Measurements from ENCODE around the gene LRCH1. TPM values are rescaled to one million over a fixed set of nuclear protein-coding genes. Genes with fewer than 3 reads are reported as not detected.

The LRCH1 gene
- total and polyA plus RNA-seq, 2 of the 4 experiments (the other 2 are of a cell fraction), result 7.0 to 8.8 TPM

- Histone ChIP-seq H3K56ac (ENCODE audit: extremely low read depth, insufficient read depth, low read length) (no peak overlapping the region), H2AK9ac (replicated peaks; ENCODE audit: low read depth, low read length, poor library complexity) (no peak overlapping the region), H3K9me3 (ENCODE audit: control insufficient read depth, insufficient read depth, low read length) (no peaks in the 10 kb centered on the region), H4K20me1 (ENCODE audit: insufficient read depth, low read length) (no peaks in the 10 kb centered on the region), H3K4me2 (ENCODE audit: low read depth, low read length) (no peak overlapping the region), H4K5ac (ENCODE audit: low read depth, low read length) (no peak overlapping the region), H3K79me1 (ENCODE audit: low read depth in 1 of 2, low read length in 2 of 2) (no peaks in the 10 kb centered on the region), H3K27me3 (ENCODE audit: control insufficient read depth, insufficient read depth, low read length) (no peaks in the 10 kb centered on the region), H4K91ac (ENCODE audit: insufficient read depth, low read depth, low read length) (no peak overlapping the region), H3K23ac (ENCODE audit: low read depth, low read length) (no peak overlapping the region), H2AFZ (replicated peaks; ENCODE audit: low read length, poor library complexity) (no peak overlapping the region), H4K8ac (ENCODE audit: low read depth in 2 of 2, low read length in 2 of 2) (no peak overlapping the region), H2AK5ac (ENCODE audit: low read depth, low read length) (no peak overlapping the region), H2BK15ac (ENCODE audit: low read depth, low read length) (no peak overlapping the region), H3K9me1 (ENCODE audit: insufficient read depth, low read length) (peaks cover 7% of the 10 kb centered on the region; the same call in 1 of the 2 replicates), H3K14ac (replicated peaks; ENCODE audit: low read depth, low read length) (no peak overlapping the region), H3K9ac (ENCODE audit: low read depth, low read length) (no peak overlapping the region), H3K36me3 (ENCODE audit: control insufficient read depth, insufficient read depth, low read length) (peaks cover 18% of the 10 kb centered on the region), H2BK20ac (ENCODE audit: low read depth, low read length) (no peak overlapping the region), H3K18ac (ENCODE audit: low read depth, low read length) (no peak overlapping the region), H3K4me1 (ENCODE audit: control insufficient read depth, insufficient read depth, low read length) (peaks cover 2% of the 10 kb centered on the region), H3K4ac (ENCODE audit: low read depth, low read length) (no peak overlapping the region), H2BK5ac (ENCODE audit: low read depth, low read length, poor library complexity, severe bottlenecking) (no peak overlapping the region), H2BK120ac (ENCODE audit: low read depth, low read length) (no peak overlapping the region), H3K4me3 (ENCODE audit: insufficient read depth, low read depth, low read length) (no peak overlapping the region), H3K27ac (ENCODE audit: insufficient read depth, low read length) (no peak overlapping the region)
- WGBS, 2 experiments (ENCODE audit: extremely low coverage in 2 of 2, insufficient read length in 1 of 2), result no CpG with 5 or more reads among the region's 1 CpG
- in situ Hi-C loops (cut with MboI; ENCODE audit: low sequenced_read_pairs) (no loop called here), intact Hi-C loops (cut with micrococcal nuclease) (no loop called here), dilution Hi-C loops (cut with HindIII; ENCODE audit: low sequenced_read_pairs, unreplicated experiment) (no loop called here)
- ChIA-PET CTCF (interaction anchor here (0.6 kb wide), 1 partner anchor 207 kb away, joined by 4 read pairs; no protein-coding TSS in a partner anchor), POLR2A (ENCODE audit: unreplicated experiment) (no interaction called here)
- TF ChIP-seq CTCF (conservative IDR thresholded peaks at IDR 0.05; ENCODE audit: low read depth, low read length), result no peak
- TF ChIP-seq RCOR1 (IDR thresholded peaks at IDR 0.05; ENCODE audit: insufficient replicate concordance, low read length), result no peak
- no peak for TF ChIP-seq FOS (IDR thresholded peaks at IDR 0.05; ENCODE audit: low read depth, low read length)
- no peak for TF ChIP-seq POLR2A (IDR thresholded peaks at IDR 0.05; ENCODE audit: low read depth, low read length)
- no peak for TF ChIP-seq MAFK (IDR thresholded peaks at IDR 0.05; ENCODE audit: low read depth, low read length)
- TF ChIP-seq NFE2L2 (IDR thresholded peaks at IDR 0.05; ENCODE audit: low read depth, low read length), result no peak
- TF ChIP-seq ELK1 (IDR thresholded peaks at IDR 0.05; ENCODE audit: borderline replicate concordance, low read depth, low read length), result no peak
- no peak for TF ChIP-seq MXI1 (IDR thresholded peaks at IDR 0.05; ENCODE audit: borderline replicate concordance, low read depth, low read length)
- TF ChIP-seq USF2 (IDR thresholded peaks at IDR 0.05; ENCODE audit: low read depth, low read length), result no peak
- TF ChIP-seq SMC3 (IDR thresholded peaks at IDR 0.05; ENCODE audit: low read depth, low read length), result no peak
- TF ChIP-seq CHD1 (IDR thresholded peaks at IDR 0.05; ENCODE audit: low read depth, low read length), result no peak
- no peak for TF ChIP-seq CEBPB (IDR thresholded peaks at IDR 0.05; ENCODE audit: low read depth, low read length)
- no peak for TF ChIP-seq RAD21 (IDR thresholded peaks at IDR 0.05; ENCODE audit: low read length)
- TF ChIP-seq MAZ (IDR thresholded peaks at IDR 0.05; ENCODE audit: borderline replicate concordance, low read depth, low read length), result no peak
- TF ChIP-seq BHLHE40 (IDR thresholded peaks at IDR 0.05; ENCODE audit: low read depth, low read length), result no peak
- TF ChIP-seq RFX5 (IDR thresholded peaks at IDR 0.05; ENCODE audit: low read depth, low read length), result no peak
- no TSS peak for BruUV-seq (replicated peaks)
- no peak for ATAC-seq (ENCODE audit: low read depth)
- DNase-seq, result no peak
These were observed 185.8 kb downstream of the LRCH1 start for GRCh38 chr13:46738766-46739165.
